GM12801 (cell line): ENCODE measurements around the gene KCNQ2.

Experiments
- TF ChIP-seq, protein P1 (sequence below): IDR thresholded peaks from one replicate; pipeline ENCODE4 v1.5.1; 2011; ENCODE audit warnings: control low read depth; ENCODE audit not compliant: insufficient read length; ENCODE audit errors: extremely low read depth

KCNQ2 gene

DNA sequence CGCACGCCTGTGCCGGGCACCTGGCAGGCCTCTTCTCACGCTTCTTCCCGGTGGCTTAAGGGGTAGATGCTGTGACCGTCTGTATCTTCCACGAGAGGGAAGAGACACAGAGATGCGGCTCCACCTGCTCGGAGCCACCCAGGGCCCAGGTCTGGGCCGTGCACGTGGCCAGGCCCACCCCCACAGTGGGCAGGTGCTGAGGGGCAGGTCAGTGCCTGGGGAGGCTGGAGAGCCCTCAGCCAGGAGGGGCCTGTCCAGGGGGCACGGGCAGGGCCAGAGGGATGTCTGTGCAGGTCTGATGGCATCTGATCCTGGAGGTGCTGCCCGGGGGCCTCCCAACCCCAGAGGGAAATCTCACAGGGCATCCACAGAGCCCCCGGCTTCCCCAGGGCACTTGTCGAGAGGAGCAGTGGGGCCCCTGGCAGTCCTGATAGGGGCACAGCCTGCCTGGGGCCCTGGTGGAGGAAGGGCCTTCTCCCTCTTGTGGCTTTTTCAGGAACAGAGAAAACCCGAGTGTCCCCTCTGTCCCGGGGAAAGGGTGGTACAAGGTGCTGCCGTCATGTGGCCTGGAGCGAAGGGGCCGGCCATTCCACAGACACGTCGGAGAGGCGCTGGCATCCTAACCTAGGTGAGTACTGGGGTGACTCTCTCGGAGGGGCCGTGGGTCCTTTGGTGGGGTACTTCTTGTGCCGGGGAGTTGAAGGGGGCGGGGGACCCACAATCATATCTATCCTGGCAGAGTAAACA is 61.1 kb downstream of the KCNQ2 start:
- TF ChIP-seq, protein P1, sequence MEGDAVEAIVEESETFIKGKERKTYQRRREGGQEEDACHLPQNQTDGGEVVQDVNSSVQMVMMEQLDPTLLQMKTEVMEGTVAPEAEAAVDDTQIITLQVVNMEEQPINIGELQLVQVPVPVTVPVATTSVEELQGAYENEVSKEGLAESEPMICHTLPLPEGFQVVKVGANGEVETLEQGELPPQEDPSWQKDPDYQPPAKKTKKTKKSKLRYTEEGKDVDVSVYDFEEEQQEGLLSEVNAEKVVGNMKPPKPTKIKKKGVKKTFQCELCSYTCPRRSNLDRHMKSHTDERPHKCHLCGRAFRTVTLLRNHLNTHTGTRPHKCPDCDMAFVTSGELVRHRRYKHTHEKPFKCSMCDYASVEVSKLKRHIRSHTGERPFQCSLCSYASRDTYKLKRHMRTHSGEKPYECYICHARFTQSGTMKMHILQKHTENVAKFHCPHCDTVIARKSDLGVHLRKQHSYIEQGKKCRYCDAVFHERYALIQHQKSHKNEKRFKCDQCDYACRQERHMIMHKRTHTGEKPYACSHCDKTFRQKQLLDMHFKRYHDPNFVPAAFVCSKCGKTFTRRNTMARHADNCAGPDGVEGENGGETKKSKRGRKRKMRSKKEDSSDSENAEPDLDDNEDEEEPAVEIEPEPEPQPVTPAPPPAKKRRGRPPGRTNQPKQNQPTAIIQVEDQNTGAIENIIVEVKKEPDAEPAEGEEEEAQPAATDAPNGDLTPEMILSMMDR = no peak

DNA sequence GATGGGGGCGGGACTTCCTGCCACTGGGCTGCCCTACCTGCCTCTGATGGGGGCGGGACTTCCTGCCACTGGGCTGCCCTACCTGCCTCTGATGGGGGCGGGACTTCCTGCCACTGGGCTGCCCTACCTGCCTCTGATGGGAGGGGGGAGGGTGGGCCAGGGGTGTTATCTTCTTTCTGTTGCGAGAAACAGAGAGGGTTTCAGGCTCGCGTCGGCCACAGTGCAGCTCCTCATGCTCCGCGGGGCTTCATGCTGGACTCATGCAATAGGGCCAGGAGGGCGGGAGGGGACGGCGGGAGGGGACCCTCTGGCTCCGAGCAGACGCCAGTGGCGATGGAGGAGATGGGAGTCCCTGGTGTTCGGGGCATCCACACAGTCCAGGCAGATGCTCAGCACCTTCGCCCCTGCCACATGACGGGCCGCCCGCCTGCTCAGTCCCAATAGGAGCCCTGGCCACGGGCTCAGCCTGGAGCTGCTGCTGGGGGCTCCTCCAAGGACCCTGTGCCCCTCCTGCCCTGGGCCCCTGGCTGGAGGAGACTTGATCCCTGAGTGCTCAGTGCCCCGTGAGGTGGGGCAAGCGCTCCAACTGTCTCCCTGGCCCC is 62.5 kb downstream of the KCNQ2 start:
- TF ChIP-seq, protein P1 = no peak

DNA sequence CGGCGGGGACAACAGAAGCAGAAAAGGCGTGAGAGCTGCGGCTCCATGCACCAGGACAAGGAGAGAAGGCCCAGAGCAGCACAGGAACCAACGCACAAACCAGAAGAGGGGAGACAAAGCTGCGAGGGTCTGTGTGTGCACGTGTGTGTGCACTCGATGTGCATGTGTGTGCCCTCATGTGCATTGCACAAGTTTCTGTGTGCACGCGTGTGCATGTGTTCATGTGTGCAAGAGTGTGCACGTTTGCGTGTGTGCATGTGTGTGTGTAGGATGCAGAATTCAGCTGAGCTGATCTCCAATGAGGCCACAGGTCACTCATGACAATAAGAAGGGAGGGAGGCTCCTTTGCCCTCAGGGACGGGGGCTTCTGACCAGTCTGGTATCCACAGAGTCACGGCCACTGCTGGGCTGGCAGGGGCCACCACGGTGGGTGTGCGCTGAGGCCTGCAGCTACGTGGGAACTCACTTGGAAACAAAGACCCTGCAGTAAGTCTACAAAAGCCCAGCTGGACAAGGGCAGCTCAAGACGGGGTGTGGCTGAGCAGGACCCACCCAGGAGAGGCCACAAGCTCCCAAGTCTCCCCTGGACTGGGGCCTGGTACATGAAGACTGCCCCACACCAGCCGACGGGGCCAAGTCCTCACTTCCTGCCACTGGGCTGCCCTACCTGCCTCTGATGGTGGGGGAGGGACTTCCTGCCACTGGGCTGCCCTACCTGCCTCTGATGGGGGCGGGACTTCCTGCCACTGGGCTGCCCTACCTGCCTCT is 63.2 kb downstream of the KCNQ2 start:
- TF ChIP-seq, protein P1 = no peak

DNA sequence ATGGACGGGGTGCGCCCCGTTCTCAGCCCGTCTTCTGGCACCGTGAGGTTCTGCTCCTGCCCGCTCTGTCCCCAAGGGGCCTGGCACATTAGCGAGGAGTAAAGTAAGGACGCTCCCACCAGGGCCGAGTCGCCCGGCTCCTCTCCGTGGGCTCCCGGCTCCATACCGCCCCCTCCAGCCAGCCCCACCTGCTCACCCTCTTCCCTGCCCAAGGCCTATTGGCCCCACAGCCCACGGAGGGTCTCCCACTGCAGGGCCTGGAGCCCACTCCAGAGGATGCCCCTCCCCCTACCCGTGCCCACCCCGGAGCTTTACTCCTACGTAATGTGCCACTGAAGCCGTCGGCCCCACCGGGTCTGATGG is 63.8 kb downstream of the KCNQ2 start:
- TF ChIP-seq, protein P1 = no peak

DNA sequence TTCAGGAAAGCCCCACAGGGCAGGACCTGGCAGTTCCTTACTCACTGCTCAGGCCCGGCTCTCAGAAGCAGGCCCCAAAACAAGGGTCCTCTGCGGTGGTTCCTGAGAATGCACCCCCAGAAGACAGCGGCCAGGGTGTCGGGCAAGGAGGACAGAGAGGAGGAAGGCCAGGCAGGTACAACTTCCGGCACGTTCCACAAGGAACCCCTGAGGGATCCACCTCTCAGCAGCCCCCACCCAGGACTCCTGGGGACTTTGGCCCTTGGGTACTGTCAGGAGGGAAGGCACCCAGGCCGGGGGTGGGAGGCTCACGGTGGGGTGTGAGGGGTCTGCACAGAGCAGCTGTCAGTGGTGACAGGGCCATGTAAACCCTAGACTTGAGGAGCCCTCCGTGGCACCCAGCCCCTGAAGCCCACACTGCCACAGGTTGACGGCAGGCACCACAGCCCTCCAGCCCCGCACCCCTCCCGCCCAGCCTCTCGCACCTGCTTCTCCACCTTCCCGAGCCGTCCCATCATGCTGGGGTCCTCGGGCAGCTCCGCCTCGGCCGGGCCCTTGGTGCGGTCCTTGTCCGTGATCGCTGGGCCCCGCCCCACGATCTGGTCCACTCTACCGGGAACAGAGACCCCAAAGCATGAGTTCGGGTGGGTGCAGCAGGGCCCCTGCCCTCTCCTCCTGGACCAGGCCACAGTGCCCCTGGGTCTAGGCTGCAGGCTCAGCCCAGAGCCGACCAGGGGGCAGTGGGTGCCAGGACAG is 64.3 kb downstream of the KCNQ2 start:
- TF ChIP-seq, protein P1 = no peak

DNA sequence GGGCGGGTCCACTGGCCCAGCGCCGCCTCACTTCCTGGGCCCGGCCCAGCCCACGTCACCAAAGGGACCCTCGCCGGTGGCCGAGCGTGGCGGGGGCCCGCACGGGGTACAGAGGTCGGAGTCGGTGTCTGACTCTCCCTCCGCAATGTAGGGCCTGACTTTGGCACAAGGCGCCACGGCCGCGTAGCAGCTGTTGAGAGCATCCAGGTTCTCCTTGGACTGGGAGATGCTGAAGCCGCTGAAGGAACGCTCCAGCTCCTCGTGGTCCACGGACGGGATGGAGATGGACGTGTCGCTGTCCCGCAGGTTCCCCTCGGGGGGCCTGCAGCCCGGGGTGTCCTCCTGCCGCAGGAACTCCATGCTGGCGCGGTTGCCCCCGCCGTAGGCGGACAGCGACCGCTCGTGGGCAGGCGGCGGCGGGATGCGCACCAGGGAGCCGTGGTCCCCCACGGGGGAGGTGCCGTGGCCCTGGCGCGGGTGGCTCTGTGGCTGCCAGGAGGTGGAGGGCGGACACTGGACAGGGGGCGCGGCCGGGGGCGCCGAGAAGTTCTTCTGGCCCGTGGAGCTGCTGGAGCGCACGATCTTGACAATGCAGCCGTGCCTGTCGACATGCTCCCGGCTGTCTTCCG is 65.7 kb downstream of the KCNQ2 start:
- TF ChIP-seq, protein P1 = no peak
